Measurements from ENCODE around the gene COL2A1. TPM values are rescaled to one million over a fixed set of nuclear protein-coding genes. Genes with fewer than 3 reads are reported as not detected.
A peak's percentile ranks its signal among the peaks of the same experiment; 100 is the strongest.

Gene COL2A1
- total and polyA plus RNA-seq, 8 donors: 2.2 to 14.5 (median 6.8) TPM; not detected in 2

DNA sequence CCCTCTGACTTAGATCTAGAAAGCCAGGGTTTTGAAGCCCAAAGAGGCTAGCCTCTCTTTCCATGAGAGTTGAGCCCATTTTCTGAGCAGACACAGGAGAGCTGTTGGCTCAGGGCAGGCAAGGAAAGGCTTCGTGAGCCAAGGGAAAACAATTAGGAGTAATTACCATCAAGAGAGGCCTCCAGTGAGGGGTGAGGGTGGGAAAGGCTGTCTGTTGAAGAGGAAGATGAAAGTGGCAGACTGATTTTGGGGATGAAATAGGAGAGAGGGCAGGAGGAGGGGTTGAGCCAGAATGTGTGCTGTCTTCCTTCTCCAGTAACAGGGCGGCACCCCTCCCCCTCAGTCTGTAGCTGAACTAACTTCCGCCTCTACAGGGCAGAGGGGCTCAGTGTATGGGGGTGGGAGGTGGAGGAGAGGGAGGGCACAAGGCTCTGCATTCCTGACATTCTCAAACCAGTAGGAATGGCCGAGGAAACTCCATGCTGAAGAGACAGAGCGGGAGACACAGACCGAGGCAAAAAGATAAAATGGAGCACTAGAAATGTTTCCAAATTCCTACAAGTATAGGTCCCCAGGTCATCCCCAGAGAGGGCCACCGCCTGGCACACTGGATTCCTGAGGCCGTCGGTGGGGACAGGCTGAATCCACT is 33.1 kb upstream of the COL2A1 start:
- no peak overlapping the region for H3K4me3 ChIP-seq
- TF ChIP-seq, protein P1, sequence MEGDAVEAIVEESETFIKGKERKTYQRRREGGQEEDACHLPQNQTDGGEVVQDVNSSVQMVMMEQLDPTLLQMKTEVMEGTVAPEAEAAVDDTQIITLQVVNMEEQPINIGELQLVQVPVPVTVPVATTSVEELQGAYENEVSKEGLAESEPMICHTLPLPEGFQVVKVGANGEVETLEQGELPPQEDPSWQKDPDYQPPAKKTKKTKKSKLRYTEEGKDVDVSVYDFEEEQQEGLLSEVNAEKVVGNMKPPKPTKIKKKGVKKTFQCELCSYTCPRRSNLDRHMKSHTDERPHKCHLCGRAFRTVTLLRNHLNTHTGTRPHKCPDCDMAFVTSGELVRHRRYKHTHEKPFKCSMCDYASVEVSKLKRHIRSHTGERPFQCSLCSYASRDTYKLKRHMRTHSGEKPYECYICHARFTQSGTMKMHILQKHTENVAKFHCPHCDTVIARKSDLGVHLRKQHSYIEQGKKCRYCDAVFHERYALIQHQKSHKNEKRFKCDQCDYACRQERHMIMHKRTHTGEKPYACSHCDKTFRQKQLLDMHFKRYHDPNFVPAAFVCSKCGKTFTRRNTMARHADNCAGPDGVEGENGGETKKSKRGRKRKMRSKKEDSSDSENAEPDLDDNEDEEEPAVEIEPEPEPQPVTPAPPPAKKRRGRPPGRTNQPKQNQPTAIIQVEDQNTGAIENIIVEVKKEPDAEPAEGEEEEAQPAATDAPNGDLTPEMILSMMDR (IDR thresholded peaks at IDR 0.05): no peak
- TF ChIP-seq POLR2A (IDR thresholded peaks at IDR 0.05) (no peak), EP300 (IDR thresholded peaks at IDR 0.05) (no peak), POLR2AphosphoS5 (IDR thresholded peaks at IDR 0.05) (no peak)
- 48 to 55% (median 52%) methylated on average over 9 of the region's 9 CpGs for WGBS, 5 donors
- intact Hi-C loops (cut with DNase I; ENCODE audit: low total_unique reads): no loop called here
- peaks cover 0 to 5% (median 0%) of the 10 kb centered on the region in 4 donors for H3K4me1 ChIP-seq
- H3K27me3 ChIP-seq: no peaks in the 10 kb centered on the region
- no peaks in the 10 kb centered on the region for H3K9me3 ChIP-seq
- peaks cover 0 to 8% (median 0%) of the 10 kb centered on the region in 4 donors for H3K36me3 ChIP-seq
- H3K27ac ChIP-seq: no peak overlapping the region
- peak in 1 of 2 donors; percentile 77 for DNase-seq

DNA sequence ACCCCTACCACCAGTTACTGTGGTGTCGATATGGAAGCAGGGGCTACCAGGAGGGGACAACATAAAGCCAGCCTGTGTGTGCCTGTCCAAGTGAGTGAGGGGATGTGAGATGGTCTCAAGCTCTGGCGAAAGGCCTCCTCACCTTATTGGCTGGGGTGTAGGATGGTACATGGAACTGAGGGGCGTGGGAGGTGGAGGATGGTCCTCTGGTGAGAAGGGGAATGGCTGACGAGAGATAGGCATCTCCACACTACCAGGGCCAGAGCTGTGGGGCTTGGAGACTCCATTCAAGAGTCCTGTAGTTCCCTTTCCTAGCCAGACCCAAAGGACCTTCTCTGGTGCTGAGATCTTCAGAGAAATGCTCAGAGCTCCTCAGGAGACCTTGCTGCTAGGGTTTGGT is 32.5 kb upstream of the COL2A1 start:
- H3K27ac ChIP-seq: no peak overlapping the region
- no peak overlapping the region for H3K4me3 ChIP-seq
- intact Hi-C loops (cut with DNase I; ENCODE audit: low total_unique reads): no loop called here
- TF ChIP-seq, protein P1 (IDR thresholded peaks at IDR 0.05): no peak
- TF ChIP-seq EP300 (IDR thresholded peaks at IDR 0.05) (no peak), POLR2A (IDR thresholded peaks at IDR 0.05) (no peak), POLR2AphosphoS5 (IDR thresholded peaks at IDR 0.05) (no peak)
- no peaks in the 10 kb centered on the region for H3K9me3 ChIP-seq
- no peak for DNase-seq
- H3K36me3 ChIP-seq: peaks cover 0 to 5% (median 0%) of the 10 kb centered on the region in 4 donors
- H3K27me3 ChIP-seq: no peaks in the 10 kb centered on the region
- H3K4me1 ChIP-seq: peaks cover 0 to 5% (median 0%) of the 10 kb centered on the region in 4 donors
- WGBS, 5 donors: 85 to 96% (median 93%) methylated on average over 4 of the region's 4 CpGs

DNA sequence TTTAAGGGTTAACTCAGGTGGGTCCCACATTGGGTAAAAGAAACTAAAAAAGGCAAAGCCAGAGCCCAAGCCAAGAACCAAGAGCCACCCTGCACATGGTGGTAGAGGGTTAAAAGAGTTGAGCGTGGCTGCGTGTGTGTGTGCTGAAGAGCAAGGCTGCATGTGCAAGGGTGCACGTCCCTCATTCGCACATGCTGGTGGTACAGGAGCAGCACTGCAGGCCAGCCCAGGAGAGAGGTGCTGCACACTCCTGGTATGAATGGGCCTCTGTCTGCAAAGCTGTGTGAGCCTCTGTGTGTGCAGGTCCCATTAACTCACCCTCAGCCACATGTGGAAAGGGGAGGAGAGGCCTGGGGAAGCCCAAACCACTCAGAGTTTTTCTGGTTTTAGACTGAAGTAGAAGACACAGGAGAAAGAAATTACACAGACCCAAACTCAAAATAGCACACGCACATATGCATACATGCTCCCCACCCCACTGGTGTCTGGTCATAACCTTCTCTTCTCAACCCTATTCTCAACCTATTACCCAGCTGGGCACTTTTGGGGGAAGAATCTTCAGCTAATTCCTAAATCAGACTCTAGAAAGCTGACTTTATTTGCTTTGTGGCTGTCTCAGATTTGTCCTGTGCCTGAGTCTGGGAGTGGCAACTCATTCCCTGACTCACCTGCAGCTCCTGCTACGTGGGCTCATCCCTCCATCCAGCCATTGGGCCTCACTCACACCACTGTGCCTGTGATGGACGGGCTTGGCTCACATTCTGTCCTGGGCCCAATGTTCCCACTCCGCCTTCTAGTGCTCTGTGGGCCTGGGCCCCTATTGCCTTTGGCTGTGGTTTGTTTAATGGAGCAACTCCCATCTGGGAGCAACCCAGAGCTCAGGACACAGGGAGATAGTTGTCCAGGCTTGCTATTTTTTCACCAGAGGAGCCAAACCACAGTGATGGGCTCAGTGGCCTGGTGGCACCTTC is 30.8 kb upstream of the COL2A1 start:
- H3K27ac ChIP-seq: no peak overlapping the region
- no peaks in the 10 kb centered on the region for H3K36me3 ChIP-seq
- no peaks in the 10 kb centered on the region for H3K27me3 ChIP-seq
- no peak for DNase-seq
- peaks cover 0 to 7% (median 0%) of the 10 kb centered on the region in 4 donors for H3K4me1 ChIP-seq
- 89 to 95% (median 94%) methylated on average over 8 of the region's 8 CpGs for WGBS, 5 donors
- TF ChIP-seq, protein P1 (IDR thresholded peaks at IDR 0.05): no peak
- TF ChIP-seq POLR2A (IDR thresholded peaks at IDR 0.05) (no peak), POLR2AphosphoS5 (IDR thresholded peaks at IDR 0.05) (no peak)
- no peaks in the 10 kb centered on the region for H3K9me3 ChIP-seq
- no peak overlapping the region for H3K4me3 ChIP-seq
- intact Hi-C loops (cut with DNase I; ENCODE audit: low total_unique reads): no loop called here

DNA sequence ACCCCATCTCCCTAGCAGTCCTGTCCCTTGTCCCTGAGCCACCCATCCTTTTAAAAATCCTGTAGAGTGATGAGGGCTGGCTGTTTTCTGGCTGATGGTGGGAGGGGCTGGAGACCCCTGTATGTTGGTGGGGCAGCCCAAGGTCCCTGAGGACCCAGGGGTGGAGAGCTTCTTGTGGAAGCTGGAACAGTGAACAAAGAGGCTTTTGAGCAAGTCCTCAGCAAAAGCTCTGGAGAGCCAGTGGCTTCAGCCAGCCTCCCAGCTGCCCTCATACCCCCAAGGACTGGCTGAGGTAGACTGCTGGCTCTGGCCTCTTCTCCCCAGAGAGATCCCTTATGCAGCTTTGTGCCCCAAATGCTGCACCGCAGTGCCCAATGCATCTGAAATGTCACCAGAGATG is 29.2 kb upstream of the COL2A1 start:
- intact Hi-C loops (cut with DNase I; ENCODE audit: low total_unique reads): no loop called here
- H3K4me3 ChIP-seq: no peak overlapping the region
- TF ChIP-seq POLR2AphosphoS5 (IDR thresholded peaks at IDR 0.05): no peak
- TF ChIP-seq POLR2A (IDR thresholded peaks at IDR 0.05): no peak
- no peak for TF ChIP-seq EP300 (IDR thresholded peaks at IDR 0.05)
- TF ChIP-seq, protein P1 (IDR thresholded peaks at IDR 0.05): no peak
- H3K4me1 ChIP-seq: peaks cover 0 to 8% (median 0%) of the 10 kb centered on the region in 4 donors
- H3K27ac ChIP-seq: no peak overlapping the region
- WGBS, 5 donors: 92 to 100% (median 100%) methylated on average over 1 of the region's 1 CpG
- DNase-seq: no peak
- no peaks in the 10 kb centered on the region for H3K27me3 ChIP-seq
- H3K9me3 ChIP-seq: no peaks in the 10 kb centered on the region
- no peaks in the 10 kb centered on the region for H3K36me3 ChIP-seq

Measured in stomach (tissue), 9 donors.